ENCODE results near the gene EPHB4.
"Not testable (repeated sequence)": the region's sequence is repeated elsewhere in the genome, so short reads cannot be mapped to it uniquely, and the experiment has no call there.

The EPHB4 gene

DNA sequence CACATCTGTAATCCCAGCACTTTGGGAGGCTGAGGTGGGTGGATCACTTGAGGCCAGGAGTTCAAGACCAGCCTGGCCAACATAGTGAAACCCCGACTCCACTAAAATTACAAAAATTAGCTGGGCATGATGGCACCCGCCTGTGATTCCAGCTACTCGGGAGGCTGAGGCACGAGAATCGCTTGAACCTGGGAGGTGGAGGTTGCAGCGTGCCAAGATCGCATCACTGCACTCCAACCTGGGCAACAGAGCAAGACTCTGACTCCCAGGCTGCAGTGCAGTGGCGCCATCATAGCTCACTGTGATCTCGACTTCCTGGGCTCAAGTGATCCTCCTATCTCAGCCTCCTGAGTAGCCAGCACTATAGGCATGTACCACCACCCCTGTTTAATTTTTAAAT is 27.6 kb upstream of the EPHB4 start:
- in situ Hi-C loops (cut with MboI; ENCODE audit: low sequenced_read_pairs) = not testable (repeated sequence)

- in situ Hi-C loops (cut with MboI; ENCODE audit: low sequenced_read_pairs) = no loop called here
Measured at GRCh38 chr7:100854146-100854895, 27.0 kb upstream of the EPHB4 start.

GRCh38 chr7:100852048-100852872 is 24.9 kb upstream of the EPHB4 start, which contains the start of gene SLC12A9:
Gene SLC12A9 (plus strand): TSS chr7:100852713. CDS start chr7:100854198, 1,485 bp downstream.
- in situ Hi-C loops (cut with MboI; ENCODE audit: low sequenced_read_pairs) = no loop called here

- in situ Hi-C loops (cut with MboI; ENCODE audit: low sequenced_read_pairs) = no loop called here
Measured at GRCh38 chr7:100847360-100847759, 20.0 kb upstream of the EPHB4 start.

DNA sequence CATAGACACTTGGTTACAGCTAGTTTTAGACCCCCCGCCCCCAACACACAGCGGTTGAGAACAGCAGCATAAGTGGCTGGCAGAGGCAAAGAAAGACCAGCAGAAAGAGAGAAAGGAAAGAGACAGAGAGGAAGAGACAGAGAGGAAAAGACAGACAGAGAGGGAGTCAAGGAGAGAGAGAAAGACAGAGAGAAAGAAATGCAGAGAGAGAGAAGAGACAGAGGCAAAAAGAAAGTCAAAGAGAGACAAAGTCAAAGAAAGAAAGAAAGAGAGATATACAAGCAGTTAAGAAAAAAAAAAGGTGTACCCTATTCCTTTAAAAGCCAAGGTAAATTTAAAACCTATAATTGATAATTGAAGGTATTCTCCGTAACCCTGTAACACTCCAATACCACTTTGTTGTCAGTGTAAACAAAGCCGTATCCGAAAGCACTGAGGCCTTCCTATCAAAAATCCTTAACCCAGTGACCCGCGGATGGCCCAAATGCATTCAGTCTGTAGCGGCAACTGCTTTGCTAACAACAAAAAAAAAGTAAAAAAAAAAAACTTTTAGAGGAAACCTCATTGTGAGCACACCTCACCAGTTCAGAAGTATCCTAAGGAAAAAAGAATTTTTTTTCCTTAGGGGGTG is 13.3 kb upstream of the EPHB4 start:
- in situ Hi-C loops (cut with MboI; ENCODE audit: low sequenced_read_pairs) = no loop called here

DNA sequence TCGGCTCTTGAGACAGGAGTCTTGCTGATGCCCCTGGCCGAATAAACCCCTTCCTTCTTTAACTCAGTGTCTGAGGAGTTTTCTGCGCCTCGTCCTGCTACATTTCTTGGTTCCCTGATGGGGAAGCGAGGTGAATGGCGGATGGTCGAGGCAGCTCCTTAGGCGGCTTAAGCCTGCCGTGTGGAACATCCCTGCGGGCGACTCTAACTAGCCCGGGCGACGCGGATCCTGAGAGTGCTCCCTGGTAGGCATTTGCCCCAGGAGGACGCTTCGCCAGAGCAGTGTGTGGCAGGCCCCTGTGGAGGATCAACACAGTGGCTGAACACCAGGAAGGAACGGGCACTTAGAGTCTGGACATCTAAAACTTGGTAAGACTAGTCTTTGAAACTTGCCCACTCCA is 12.0 kb upstream of the EPHB4 start:
- in situ Hi-C loops (cut with MboI; ENCODE audit: low sequenced_read_pairs) = no loop called here

DNA sequence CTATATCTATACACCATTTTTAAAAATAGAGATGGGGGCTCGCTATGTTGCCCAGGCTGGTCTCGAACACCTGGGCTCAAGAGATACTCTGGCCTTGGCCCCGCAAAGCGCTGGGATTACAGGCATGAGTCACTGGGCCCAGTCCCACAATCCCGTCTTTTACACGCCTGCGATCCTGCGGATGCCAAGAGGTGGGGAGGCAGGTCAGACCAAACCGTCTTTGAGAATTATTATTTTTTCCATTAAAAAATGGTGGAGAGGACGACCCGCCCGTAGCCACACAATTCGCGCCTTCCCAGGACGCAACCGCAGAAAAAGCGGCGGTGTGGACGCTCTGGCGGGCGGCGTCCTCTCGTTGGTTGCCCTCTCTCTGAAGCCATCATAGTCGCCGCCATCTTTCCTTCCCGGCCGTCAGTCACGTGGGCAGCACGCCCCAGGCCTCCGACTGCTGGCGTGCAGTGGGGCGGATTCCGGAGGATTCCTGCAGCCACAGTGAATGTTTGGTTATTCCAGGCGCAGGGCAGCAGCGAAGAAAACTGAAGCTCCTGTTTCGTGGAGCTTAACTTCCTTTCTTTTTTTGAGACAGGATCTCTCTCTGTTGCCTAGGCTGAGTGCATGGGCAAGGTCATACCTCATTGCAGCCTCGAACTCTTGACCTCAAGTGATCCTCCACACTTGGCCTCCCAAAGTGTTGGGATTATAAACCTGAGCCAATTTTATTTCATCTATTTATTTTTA is 9.9 kb upstream of the EPHB4 start:
- in situ Hi-C loops (cut with MboI; ENCODE audit: low sequenced_read_pairs) = no loop called here

DNA sequence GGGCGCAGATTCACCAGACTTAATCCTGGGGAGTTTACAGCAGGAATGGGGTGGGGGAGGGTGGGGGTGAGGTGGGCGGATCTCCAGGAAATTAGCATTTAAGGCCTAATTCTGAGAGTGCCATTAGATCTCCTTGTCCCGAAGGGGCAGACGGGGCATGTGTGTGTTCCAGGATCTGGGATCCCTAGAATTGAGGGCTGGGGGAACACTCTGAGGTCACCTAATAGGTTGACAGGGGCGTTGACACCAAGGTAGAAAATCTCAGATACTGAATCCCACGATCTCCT is 9.4 kb upstream of the EPHB4 start:
- in situ Hi-C loops (cut with MboI; ENCODE audit: low sequenced_read_pairs) = no loop called here

DNA sequence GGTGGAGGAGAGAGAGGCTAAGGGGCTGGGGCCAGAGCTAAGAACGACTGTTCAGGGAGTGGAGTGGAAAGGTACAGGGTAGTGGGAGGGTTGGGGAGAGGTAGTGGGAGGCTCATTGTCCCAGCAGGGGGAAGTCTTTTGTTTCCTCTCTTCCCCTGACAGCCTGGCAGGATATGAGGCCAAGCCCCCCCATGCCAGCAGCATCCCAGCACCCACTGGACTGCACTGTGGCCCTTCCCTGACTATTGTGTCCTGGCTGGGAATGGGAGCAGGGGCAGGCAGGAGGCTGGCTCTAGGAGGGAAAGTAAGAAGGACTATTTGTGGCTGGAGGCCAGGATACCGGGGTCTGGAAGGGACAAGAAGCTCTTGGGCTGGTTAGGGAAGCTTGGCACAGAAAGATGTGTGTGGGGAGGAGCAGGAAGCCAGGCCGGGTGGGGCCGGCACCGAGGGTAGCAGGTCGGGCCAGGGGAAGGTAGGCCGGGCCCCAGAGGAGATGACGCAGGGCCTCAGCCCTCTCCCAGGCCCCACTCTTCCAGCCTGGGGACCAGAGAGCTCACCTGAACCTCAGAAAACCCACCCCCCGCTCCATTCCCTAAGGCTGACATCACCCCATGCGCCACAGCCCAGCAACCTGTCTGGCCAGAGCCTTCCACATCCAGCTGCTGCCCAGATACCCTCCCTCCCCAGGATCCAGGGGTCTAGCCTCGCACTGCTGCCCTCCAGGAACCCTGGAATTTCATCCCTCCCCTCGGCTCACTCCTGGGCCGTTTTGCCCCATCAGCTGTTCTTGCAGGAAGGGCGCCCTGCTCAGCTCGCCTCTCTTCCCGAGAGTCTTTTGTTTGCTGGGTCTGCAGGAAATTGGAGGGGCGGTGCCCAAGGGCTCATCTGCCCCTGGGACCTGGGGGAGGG is 8.8 kb upstream of the EPHB4 start:
- in situ Hi-C loops (cut with MboI; ENCODE audit: low sequenced_read_pairs) = no loop called here

GRCh38 chr7:100832281-100832633 is 4.9 kb upstream of the EPHB4 start:
- in situ Hi-C loops (cut with MboI; ENCODE audit: low sequenced_read_pairs) = no loop called here

- in situ Hi-C loops (cut with MboI; ENCODE audit: low sequenced_read_pairs) = no loop called here
Measured at GRCh38 chr7:100830396-100830795, 3.1 kb upstream of the EPHB4 start.

DNA sequence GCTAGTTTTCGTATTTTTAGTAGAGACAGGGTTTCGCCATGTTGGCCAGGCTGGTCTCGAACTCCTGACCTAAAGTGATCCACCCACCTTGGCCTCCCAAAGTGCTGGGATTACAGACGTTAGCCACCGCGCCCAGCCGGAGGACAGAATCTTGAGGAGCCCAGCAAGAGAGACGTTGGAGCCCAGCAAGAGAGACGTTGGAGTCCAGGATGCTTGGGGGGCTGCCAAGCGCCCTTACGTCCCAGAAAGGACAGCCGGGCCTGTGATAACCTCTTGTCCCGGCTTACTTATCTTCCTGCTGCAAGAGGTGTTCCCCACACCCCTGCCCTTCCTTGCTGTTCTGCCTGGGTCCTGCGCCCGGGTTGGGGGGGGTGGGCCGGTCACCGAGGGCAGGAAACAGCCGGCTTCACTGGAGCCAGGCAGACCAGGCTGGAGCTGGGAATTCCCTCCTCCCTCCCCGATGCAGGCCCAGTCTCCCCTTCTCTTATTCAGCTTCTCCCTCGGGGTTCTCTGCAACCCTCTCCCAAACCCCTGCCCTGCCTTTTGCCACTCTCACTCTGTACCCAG is 1.9 kb upstream of the EPHB4 start:
- in situ Hi-C loops (cut with MboI; ENCODE audit: low sequenced_read_pairs) = no loop called here

DNA sequence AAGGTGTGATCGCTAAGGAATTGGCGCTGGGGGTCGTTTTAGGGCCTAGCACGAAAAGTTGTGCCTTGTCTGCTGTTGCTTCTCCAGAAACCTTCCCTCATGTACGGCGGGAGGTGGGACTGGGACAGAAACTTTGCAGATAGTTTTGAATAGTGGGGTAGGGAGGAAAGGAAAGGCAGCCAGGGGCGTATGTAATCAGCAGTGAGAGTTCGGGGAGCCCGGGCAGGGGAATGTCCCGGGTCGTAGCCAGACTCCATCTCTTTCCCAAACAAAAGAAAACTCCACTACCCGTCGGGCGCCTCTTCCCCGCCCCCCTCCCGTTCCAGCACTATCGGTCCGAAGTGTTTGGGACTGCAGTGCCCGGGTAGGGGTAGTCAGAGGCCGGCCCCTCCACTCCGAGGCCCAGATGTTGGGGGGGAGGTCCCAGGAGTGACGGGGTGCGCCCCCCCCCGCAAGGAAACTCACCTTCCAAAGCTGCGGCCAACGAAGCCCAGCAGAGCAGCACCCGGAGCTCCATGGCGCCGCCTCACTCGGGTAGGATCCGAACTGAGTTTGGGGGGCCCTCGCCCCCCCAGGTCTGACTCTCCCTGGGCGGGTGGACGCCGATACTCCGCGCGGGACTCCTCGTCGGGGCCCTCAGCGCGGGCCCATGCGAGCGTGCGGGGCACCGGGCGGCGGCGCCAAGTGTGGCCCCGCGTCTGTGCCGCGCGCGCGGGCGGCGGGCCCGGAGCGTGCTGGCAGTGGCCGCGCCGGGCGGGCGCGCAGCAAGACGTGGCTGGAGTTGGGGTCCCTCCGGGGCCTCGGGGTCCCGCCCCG is 601 bp downstream of the EPHB4 start:
- in situ Hi-C loops (cut with MboI; ENCODE audit: low sequenced_read_pairs) = no loop called here

- in situ Hi-C loops (cut with MboI; ENCODE audit: low sequenced_read_pairs) = no loop called here
Measured at GRCh38 chr7:100825751-100826513, 1.4 kb downstream of the EPHB4 start.

- in situ Hi-C loops (cut with MboI; ENCODE audit: low sequenced_read_pairs) = no loop called here
Measured at GRCh38 chr7:100825215-100825671, 2.1 kb downstream of the EPHB4 start.

- in situ Hi-C loops (cut with MboI; ENCODE audit: low sequenced_read_pairs) = no loop called here
Measured at GRCh38 chr7:100824499-100825214, 2.7 kb downstream of the EPHB4 start.

- in situ Hi-C loops (cut with MboI; ENCODE audit: low sequenced_read_pairs) = no loop called here
Measured at GRCh38 chr7:100823534-100823933, 3.8 kb downstream of the EPHB4 start.

DNA sequence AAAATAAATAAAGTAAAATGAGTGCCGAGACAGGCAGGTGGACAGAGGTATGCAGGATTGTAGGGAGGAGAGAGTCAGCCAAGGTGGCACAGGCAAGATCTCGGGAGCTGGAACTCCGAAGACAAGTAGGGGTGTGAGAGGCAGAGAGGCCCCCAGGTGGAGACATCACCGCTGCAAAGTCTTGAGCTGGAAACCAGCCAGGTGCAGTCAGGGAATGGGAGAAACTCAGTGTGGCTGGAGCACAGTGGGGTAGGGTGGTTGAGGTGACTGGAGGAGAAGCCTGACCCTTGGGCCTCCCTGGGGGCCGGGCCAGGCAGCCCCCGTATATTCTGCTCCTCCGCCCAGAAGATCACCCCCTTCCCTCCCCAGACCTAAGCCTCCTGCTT is 4.2 kb downstream of the EPHB4 start:
- in situ Hi-C loops (cut with MboI; ENCODE audit: low sequenced_read_pairs) = no loop called here
